C4-2B (cell line): ENCODE measurements around the gene RNF223.
A peak's percentile ranks its signal among the peaks of the same experiment; 100 is the strongest.

Source experiments
- H3K27ac ChIP-seq: fragments of 450-650 bp; 2 replicates; pipeline ENCODE4 v1.5.1; 2017
- ZFX ChIP-seq: fragments of 450-650 bp; IDR thresholded peaks from 2 replicates; pipeline ENCODE4 v1.6.1; 2017
- TF ChIP-seq, protein P1 (sequence below): fragments of 450-650 bp; conservative IDR thresholded peaks from 2 replicates; pipeline ENCODE4 v1.5.1; 2017; ENCODE audit warnings: mild to moderate bottlenecking

Gene RNF223

DNA sequence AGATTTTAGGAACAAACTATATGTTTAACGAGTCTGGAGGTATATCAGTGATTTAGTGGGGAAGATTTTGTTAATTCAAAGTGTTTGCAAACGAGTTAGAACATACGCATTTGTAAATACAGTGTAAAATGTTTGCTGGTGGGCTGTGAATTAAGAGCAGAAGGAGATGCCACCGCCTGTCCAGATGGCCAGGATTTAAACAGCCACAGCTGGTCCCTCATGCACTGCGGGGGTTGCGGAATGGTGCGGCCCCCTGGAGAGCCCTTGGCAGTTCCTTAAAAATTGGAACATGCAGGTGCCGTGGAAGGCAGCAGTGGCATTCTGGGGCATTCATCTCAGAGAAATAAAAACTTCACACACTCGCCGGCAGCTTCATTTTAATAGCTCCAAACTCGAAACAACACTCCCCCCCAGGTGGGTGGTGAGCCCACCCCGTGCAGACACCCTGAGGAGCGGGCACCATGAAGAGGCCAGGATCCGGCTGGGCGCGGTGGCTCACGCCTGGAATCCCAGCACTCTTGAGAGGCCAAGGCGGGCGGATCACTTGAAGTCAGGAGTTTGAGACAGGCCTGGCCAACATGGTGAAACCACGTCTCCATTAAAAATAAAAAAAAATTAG lies 45.3 kb upstream of the RNF223 start:
- no peak overlapping the region for H3K27ac ChIP-seq
- TF ChIP-seq, protein P1, sequence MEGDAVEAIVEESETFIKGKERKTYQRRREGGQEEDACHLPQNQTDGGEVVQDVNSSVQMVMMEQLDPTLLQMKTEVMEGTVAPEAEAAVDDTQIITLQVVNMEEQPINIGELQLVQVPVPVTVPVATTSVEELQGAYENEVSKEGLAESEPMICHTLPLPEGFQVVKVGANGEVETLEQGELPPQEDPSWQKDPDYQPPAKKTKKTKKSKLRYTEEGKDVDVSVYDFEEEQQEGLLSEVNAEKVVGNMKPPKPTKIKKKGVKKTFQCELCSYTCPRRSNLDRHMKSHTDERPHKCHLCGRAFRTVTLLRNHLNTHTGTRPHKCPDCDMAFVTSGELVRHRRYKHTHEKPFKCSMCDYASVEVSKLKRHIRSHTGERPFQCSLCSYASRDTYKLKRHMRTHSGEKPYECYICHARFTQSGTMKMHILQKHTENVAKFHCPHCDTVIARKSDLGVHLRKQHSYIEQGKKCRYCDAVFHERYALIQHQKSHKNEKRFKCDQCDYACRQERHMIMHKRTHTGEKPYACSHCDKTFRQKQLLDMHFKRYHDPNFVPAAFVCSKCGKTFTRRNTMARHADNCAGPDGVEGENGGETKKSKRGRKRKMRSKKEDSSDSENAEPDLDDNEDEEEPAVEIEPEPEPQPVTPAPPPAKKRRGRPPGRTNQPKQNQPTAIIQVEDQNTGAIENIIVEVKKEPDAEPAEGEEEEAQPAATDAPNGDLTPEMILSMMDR = no peak
- no peak for TF ChIP-seq ZFX

DNA sequence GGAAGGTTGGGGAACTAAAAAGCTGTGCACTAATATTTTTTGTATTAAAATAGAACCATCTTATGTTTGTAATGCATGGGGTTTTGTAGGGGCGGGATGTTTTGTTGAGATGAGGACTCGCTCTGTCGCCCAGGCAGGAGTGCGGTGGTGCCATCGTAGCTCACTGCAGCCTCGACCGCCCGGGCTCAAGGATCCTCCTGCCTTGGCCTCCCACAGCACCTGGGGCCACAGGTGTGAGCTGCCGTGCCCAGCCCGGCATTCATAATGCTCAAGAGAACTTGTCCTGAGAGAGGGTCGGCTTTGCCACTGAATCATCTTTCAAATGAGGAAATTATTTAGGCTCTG lies 44.7 kb upstream of the RNF223 start:
- no peak overlapping the region for H3K27ac ChIP-seq
- TF ChIP-seq, protein P1 = no peak
- no peak for TF ChIP-seq ZFX

DNA sequence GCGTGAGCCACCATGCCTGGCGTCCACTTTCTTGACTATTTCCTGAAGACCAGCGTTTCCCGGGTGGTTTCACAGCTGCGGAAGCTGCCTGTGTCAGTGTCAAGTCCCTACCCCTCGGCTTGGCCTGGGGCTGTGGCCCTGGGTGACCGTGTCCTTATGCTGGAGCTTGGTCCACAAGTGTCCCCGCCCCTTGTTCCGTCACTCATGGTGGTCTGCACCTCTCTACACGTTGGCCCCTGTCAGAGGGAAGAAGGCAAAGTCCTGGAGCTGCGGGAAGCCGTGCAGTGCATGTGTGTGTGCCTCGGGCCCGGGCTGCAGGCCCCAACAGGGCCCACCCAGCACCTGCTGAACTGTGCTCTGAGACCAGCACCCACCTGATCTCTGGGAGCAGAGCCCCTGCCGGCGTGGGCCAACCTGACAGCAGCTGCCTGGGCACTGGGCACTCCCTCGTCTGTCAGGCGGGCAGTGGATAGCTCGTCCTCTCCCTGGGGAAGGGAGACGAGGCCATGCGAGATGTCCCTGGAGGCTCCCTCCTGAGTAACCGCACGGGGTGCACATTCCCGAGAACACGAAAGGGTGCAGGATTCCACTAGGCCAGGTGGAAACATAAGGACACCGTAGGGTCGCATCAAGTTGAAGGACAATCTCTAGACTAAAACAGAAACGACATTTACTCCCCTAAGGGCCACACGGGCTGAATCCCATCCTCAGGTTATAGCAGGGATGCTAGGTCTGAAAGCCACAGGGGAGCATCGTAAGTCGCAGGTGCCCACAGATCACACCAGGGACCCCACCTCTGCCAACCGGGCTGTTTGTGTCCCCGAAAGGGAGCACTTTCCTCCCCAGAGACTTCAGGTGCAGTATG lies 44.1 kb upstream of the RNF223 start:
- no peak overlapping the region for H3K27ac ChIP-seq
- no peak for TF ChIP-seq ZFX
- TF ChIP-seq, protein P1 = no peak

DNA sequence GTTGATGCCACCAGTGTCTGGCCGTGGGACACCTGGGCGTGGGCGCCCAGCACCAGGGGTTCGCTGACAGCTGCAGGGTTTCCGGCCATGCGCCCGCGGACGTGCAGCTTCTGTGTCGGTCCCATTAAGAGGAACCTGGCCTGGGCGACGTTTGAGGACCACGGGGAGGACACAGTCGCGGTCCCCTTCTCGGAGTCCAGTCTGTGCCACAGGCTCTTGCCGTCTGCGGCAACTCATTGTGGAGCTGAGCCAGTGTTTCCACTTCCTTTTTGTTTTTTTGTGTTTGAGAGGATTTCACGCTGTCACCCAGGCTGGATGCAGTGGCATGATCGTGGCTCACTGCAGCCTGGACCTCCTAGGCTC lies 43.3 kb upstream of the RNF223 start:
- H3K27ac ChIP-seq = no peak overlapping the region
- TF ChIP-seq, protein P1 = no peak
- TF ChIP-seq ZFX = no peak

DNA sequence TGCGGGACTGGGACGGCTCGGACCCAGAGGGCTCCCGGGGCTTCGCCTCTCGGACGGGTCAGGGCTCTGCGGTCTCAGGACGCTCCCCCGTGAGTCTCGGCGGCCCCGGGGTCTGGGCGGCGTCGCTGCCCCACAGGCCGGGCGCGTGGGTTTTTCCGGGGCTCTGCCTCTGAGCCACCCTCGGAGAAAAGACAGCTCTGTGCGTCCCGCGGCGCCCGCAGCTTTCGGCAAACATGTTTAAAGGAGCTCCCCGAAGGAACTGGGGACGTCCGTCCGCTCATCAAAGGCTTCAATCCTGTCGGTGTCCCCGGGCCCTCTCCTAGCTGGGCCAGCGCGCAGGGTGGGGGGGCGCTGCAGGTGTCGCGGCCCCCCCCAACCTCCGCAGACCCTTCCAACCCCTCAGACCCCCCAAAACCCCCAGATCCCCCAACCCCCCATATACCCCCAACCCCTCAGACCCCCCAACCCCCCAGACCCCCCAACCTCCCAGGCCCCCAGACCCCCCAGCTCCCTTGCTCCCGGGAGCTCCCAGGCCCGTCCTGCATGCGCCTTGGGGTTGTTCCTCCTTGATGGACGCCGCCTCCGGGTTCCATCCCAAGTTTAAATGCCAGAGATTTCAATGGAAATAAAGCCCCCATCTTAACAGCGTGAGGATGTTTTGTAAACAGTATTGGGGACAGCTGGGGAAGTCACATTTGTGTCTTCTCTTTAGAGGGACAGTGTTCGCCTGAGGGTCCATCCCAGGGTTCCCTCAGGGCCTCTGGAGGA lies 42.8 kb upstream of the RNF223 start:
- H3K27ac ChIP-seq = peak overlapping the region; percentile 72; the same call in 1 of the 2 replicates

DNA sequence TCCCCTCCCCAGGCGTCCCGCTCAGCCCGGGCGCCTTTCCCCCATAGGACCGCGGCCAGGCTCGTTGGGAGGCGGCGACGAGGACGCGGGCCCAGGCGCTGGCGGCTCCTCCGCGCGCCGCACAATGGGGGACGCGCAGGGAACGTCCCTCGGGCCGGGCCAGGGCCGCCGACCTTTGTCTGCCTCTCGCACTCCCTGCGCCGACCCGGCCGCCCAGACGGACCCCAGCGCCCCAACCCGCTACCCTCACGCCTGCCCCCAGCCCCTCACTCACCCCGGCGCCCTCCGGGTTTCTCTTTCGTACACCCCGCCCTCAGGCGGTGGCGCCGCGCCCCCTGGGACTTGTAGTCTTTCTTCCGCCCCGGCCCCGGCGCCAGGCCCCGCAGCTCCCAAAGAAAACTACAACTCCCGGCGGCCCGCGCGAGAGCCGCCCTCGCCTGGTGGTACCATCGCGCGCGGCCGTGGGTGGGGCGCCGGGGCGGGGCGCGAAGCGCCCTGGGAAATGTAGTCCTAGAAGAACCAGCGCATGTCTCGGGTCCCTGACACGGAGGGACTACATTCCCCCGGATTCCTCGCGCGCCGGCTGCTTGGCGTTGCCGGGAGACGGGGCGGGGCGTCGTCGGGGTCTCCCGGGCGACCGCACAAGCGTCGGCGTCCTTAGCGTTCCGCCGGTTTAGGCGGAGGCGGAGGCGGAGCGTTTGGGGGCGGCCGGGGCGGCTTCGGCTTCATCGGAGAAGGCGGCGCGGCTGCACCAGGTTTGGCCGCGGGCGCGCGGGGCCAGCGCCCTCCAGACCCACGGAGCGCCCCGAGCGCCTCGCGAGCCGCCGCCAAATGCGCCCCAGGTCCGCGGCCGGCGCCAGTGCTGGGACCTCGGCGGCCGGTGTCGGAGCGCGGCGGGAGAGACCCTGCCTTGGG lies 41.9 kb upstream of the RNF223 start, which contains the start of gene C1orf159:
Gene C1orf159, minus strand, starts transcription at position 304 of the 915 bp plus-strand sequence. CDS start 24,546 bp downstream, outside the sequence.
- TF ChIP-seq, protein P1 = no peak
- peak; percentile 59; the same call in 1 of the 2 replicates for TF ChIP-seq ZFX
- peak within 1 kb of the TSS; percentile 72 for H3K27ac ChIP-seq

More for the DNA sequence above, 42.8 kb upstream of the RNF223 start:
- TF ChIP-seq, protein P1 = no peak
- TF ChIP-seq ZFX = no peak
